Nephron progenitor cell (in vitro differentiated cells): ENCODE data around the gene CCT6A.
A peak's percentile ranks its signal among the peaks of the same experiment; 100 is the strongest.
"Not testable (repeated sequence)": the region's sequence is repeated elsewhere in the genome, so short reads cannot be mapped to it uniquely, and the experiment has no call there.

Source experiments
- DNase-seq: peaks from one replicate; pipeline ENCODE4 v3.0.0; 2021
- H3K27ac Mint-ChIP-seq: 2 replicates; pipeline ENCODE4 v1.8.0; 2021; ENCODE audit warnings: mild to moderate bottlenecking, moderate library complexity, mixed read lengths
- H3K27me3 Mint-ChIP-seq: 2 replicates; pipeline ENCODE4 v1.8.0; 2021; ENCODE audit warnings: mild to moderate bottlenecking, low read depth, mixed read lengths; ENCODE audit not compliant: poor library complexity
- H3K36me3 Mint-ChIP-seq: 2 replicates; pipeline ENCODE4 v1.8.0; 2021; ENCODE audit warnings: low read depth, mixed read lengths
- H3K4me1 Mint-ChIP-seq: 2 replicates; pipeline ENCODE4 v1.8.0; 2021; ENCODE audit warnings: mixed read lengths
- H3K4me3 Mint-ChIP-seq: 2 replicates; pipeline ENCODE4 v1.8.0; 2021; ENCODE audit warnings: mild to moderate bottlenecking, moderate library complexity, mixed read lengths
- H3K9me3 Mint-ChIP-seq: 2 replicates; pipeline ENCODE4 v1.8.0; 2021; ENCODE audit warnings: mild to moderate bottlenecking, moderate library complexity, mixed read lengths
- CTCF ChIP-seq: fragments of 200-600 bp; sonication (generic); IDR thresholded peaks from 2 replicates; pipeline ENCODE4 v1.5.0; 2021; ENCODE audit warnings: antibody characterized with exemption

CCT6A gene

GRCh38 chr7:56033671-56034432 lies 17.7 kb upstream of the CCT6A start:
- peaks cover 16% of the 10 kb centered on the region for H3K4me1 Mint-ChIP-seq
- peak; percentile 88 for DNase-seq
- H3K36me3 Mint-ChIP-seq: peaks cover 30% of the 10 kb centered on the region
- H3K9me3 Mint-ChIP-seq: no peaks in the 10 kb centered on the region
- TF ChIP-seq CTCF: peak; percentile 23
- peak overlapping the region; percentile 91 for H3K4me3 Mint-ChIP-seq
- peaks cover 2% of the 10 kb centered on the region for H3K27me3 Mint-ChIP-seq
- peak overlapping the region; percentile 48 for H3K27ac Mint-ChIP-seq

- Mint-ChIP-seq H3K36me3 (peaks cover 38% of the 10 kb centered on the region), H3K27me3 (peaks cover 2% of the 10 kb centered on the region), H3K9me3 (no peaks in the 10 kb centered on the region), H3K27ac (peak overlapping the region; percentile 77), H3K4me3 (no peak overlapping the region), H3K4me1 (no peaks in the 10 kb centered on the region)
- TF ChIP-seq CTCF: no peak
- no peak for DNase-seq
Observed at GRCh38 chr7:56040730-56041129, 10.8 kb upstream of the CCT6A start.

- H3K9me3 Mint-ChIP-seq, DNase-seq, H3K4me3 Mint-ChIP-seq, H3K27me3 Mint-ChIP-seq, H3K27ac Mint-ChIP-seq: not testable (repeated sequence)
- H3K36me3 Mint-ChIP-seq: peaks cover 27% of the 10 kb centered on the region
- peaks cover 18% of the 10 kb centered on the region for H3K4me1 Mint-ChIP-seq
Observed at GRCh38 chr7:56045758-56046157, 5.8 kb upstream of the CCT6A start.

DNA sequence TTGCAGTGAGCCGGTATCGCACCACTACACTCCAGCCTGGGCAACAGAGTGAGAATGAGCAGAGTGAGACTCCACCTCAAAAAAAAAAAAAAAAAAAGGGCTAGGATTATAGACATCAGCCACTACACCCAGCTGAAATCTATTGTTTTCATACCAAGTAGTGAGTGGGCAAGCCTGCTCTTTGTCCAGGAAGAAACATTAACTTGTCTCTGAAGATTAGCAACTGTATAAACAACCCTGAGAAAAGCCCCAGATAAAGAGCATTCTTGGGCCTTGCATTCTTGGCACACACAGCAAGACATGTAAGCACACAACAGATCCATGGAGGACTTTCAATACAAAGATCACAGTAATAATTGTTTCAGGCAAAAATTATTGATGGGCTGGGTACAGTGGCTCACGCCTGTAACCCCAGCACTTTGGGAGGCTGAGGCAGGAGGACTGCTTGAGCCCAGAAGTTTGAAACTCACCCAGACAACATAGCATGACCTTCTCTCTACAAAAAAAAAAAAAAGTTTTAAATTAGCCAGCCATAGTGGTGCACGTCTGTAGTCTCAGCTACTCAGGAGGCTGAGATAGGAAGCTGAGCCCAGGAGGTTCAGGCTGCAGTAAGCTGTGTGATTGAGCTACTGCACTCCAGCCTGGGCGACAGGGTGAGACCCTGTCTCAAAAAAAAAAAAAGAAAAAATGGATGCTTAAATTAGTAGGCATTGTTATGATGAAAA lies 4.7 kb upstream of the CCT6A start:
- H3K4me3 Mint-ChIP-seq: no peak overlapping the region

GRCh38 chr7:56047446-56048116 lies 4.0 kb upstream of the CCT6A start:
- not testable (repeated sequence) for H3K27me3 Mint-ChIP-seq, H3K9me3 Mint-ChIP-seq, DNase-seq, H3K27ac Mint-ChIP-seq, H3K4me3 Mint-ChIP-seq
- Mint-ChIP-seq H3K36me3 (peaks cover 13% of the 10 kb centered on the region), H3K4me1 (peaks cover 28% of the 10 kb centered on the region)

More for the DNA sequence above, 4.7 kb upstream of the CCT6A start:
- H3K4me1 Mint-ChIP-seq: peaks cover 23% of the 10 kb centered on the region
- H3K27me3 Mint-ChIP-seq: no peaks in the 10 kb centered on the region
- TF ChIP-seq CTCF: no peak
- H3K36me3 Mint-ChIP-seq: peaks cover 20% of the 10 kb centered on the region
- no peak for DNase-seq
- H3K9me3 Mint-ChIP-seq: no peaks in the 10 kb centered on the region
- peak overlapping the region; percentile 12 for H3K27ac Mint-ChIP-seq

DNA sequence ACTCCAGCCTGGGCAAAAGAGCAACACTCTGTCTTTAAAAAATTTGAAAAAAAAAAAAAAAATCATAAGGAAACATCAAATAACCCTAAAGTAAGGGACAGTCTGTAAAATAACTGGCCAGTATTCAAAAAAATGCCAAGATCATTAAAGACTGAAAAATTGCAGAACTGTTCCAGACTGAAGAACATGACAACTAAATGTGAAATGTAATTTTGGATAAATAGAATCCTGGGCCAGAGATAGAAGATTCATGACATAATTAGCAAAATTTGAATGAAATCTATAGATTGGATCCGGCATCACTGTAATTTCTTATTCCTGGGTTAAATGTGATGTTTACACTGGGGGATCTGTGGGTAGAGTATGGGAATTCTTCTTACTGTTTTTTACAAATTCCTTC lies 3.3 kb upstream of the CCT6A start:
- H3K4me3 Mint-ChIP-seq: no peak overlapping the region

DNA sequence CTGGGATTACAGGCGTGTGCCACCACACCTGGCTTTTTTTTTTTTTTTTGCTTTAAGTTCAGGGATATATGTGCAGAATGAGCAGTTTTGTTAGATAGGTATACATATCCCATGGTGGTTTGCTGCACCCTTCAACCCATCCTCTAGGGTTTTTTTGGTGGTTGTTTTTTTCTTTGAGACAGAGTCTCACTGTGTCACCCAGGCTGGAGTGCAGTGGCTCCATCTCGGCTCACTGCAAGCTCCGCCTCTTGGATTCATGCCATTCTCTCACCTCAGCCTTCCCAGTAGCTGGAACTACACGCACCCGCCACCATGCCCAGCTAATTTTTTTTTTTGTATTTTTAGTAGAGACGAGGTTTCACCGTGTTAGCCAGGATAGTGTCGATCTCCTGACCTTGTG lies 2.8 kb upstream of the CCT6A start:
- not testable (repeated sequence) for H3K27me3 Mint-ChIP-seq, DNase-seq, H3K9me3 Mint-ChIP-seq, H3K4me3 Mint-ChIP-seq
- peaks cover 40% of the 10 kb centered on the region for H3K4me1 Mint-ChIP-seq
- H3K36me3 Mint-ChIP-seq: peaks cover 12% of the 10 kb centered on the region
- H3K27ac Mint-ChIP-seq: peak overlapping the region; percentile 45

More for the DNA sequence above, 3.3 kb upstream of the CCT6A start:
- peak overlapping the region; percentile 45 for H3K27ac Mint-ChIP-seq
- H3K36me3 Mint-ChIP-seq: peaks cover 7% of the 10 kb centered on the region
- TF ChIP-seq CTCF: no peak
- no peaks in the 10 kb centered on the region for H3K9me3 Mint-ChIP-seq
- peaks cover 34% of the 10 kb centered on the region for H3K4me1 Mint-ChIP-seq
- DNase-seq: no peak
- H3K27me3 Mint-ChIP-seq: no peaks in the 10 kb centered on the region
